Articular chondrocyte of knee joint (primary cell): ENCODE results near the gene KLF9. TPM values are rescaled to one million over a fixed set of nuclear protein-coding genes. Genes with fewer than 3 reads are reported as not detected.

ENCODE experiments used
- total RNA-seq: library from RNA; depleted of rRNA; stranded (reverse); fragments of >200 nt; gene quantifications from 2 replicates; pipeline ENCODE4 v1.2.3, GENCODE V29; 2012

The KLF9 gene
- 47.8 and 62.0 TPM in 2 replicates for total RNA-seq

DNA sequence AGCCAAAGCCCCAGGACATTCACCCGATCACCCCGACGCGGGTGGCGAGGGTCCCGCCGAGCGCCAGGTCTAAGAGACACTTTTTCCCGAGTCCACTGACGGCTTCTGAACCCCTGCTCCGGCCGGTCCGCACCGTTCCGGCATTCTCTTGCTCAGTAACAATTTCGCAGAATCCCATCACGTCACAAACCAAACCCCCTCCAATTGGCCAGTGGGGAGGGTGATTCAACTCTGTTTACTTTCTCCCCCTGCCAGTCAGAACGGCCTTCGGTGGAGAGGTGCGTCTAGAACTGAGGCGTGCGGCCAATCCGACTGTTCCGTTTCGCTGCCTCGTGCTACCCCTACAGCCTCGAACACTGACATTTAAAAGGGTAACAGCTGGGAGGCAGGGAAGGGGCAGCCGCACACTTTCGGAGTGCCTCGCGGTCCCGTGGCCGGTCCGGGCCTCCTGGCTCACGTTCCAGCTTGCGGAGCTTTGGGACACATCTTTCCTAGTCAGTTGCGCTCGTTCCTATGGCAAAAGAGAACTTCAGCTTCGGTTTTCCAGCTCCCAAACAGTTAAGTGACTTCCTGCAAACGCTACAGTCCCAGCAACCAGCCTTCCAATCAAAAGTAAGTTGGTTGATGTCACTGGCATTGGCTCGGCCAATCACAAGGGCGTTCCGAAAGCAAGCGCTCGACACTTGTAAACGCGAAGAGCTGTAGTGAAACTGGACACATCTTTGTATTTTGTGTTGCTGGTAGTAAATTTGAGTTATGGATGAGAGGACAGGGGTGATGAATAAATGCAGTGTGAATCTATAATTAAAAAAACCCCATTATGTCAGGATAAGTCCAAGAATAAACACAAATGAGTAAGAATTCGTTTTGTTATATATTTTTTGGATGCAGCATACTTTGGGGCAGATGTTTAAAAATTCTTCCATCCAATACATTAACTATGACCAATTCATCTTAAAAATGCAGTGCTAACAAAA lies at the start of gene KLF9:
TSS of gene KLF9 (minus strand) at position 859 of the 977 bp plus-strand sequence. CDS start 1,294 bp downstream, outside the sequence.

Other genes with a start within 250 kb of the KLF9 start
- gene SMC5, start 155.7 kb downstream of the KLF9 start, total RNA-seq = 59.0 and 59.8 TPM in 2 replicates